A549 (cell line): Measurements from ENCODE around the gene SCG2. TPM values are rescaled to one million over a fixed set of nuclear protein-coding genes. Genes with fewer than 3 reads are reported as not detected.

Experiments used
- ATAC-seq, 2 experiments: fragments of 200-7000 bp in 1 of 2; fragments of >200 bp in 1 of 2; cut with Nextera tagmentation in 1 of 2; cut with Tn5 transposase in 1 of 2; 3 replicates each; pipeline versions ENCODE4 v1.8.0 to v1.9.1; 2018 to 2020; ENCODE audit warnings: mild to moderate bottlenecking in 1 of 2, moderate library complexity in 1 of 2
- CTCF ChIA-PET: fragments of 300-600 bp; sonication (Branson Sonifier 250); formaldehyde crosslinking; extraction: SDS; loops from one replicate; lab custom pipeline; 2021; ENCODE audit warnings: antibody characterized with exemption, inconsistent platforms; lab: Yijun Ruan, JAX
- POLR2A ChIA-PET: fragments of 350-600 bp; formaldehyde crosslinking; extraction: SDS; loops from one replicate; lab custom pipeline; 2021; ENCODE audit warnings: antibody characterized with exemption, inconsistent platforms; lab: Yijun Ruan, JAX
- DNase-seq, 2 experiments: peaks; one replicate each; pipeline versions ENCODE4 v3.0.0 to v3.0.0-alpha.2; 2011 to 2016; ENCODE audit warnings: low read depth in 1 of 2, low spot score in 1 of 2
- FAIRE-seq: peaks from 2 replicates; lab custom pipeline; 2011; peaks lifted over from hg19 to GRCh38; lab: Jason Lieb, UNC
- H3K27ac ChIP-seq, 2 experiments: fragments of >200 bp; sonication (Bioruptor Twin); formaldehyde crosslinking; 3 replicates each; pipeline ENCODE4 v1.5.1; 2016 to 2017
- H3K4me1 ChIP-seq: fragments of >200 bp; sonication (Bioruptor Twin); formaldehyde crosslinking; 3 replicates; pipeline ENCODE4 v1.6.1; 2016
- H3K4me2 ChIP-seq: fragments of >200 bp; sonication (Bioruptor Twin); formaldehyde crosslinking; 3 replicates; pipeline ENCODE4 v1.6.1; 2016
- H3K4me3 ChIP-seq: fragments of >200 bp; sonication (Bioruptor Twin); formaldehyde crosslinking; 3 replicates; pipeline ENCODE4 v1.5.1; 2016
- H3K9me3 ChIP-seq: fragments of >200 bp; sonication (Bioruptor Twin); formaldehyde crosslinking; 3 replicates; pipeline ENCODE4 v1.6.1; 2016
- ATOH8 ChIP-seq: fragments of 250-450 bp; sonication (Bioruptor Pico); IDR thresholded peaks from 2 replicates; pipeline ENCODE4 v1.5.0; 2020; ENCODE audit warnings: low read depth, mild to moderate bottlenecking, moderate library complexity
- BCL3 ChIP-seq: fragments of >200 bp; sonication (Bioruptor Twin); formaldehyde crosslinking; IDR thresholded peaks from 3 replicates; pipeline ENCODE4 v1.6.1; 2016
- CBX2 ChIP-seq: fragments of 200-600 bp; sonication (generic); IDR thresholded peaks from 2 replicates; pipeline ENCODE4 v1.6.1; 2016; ENCODE audit warnings: low read depth, mild to moderate bottlenecking, borderline replicate concordance
- CBX8 ChIP-seq: fragments of 200-600 bp; sonication (generic); IDR thresholded peaks from 2 replicates; pipeline ENCODE4 v1.6.1; 2016
- CHD2 ChIP-seq: fragments of 150-350 bp; IDR thresholded peaks from 2 replicates; pipeline ENCODE4 v1.6.1; 2014; ENCODE audit warnings: low read length; ENCODE audit not compliant: partially characterized antibody
- CTCF ChIP-seq: fragments of >200 bp; sonication (Bioruptor Twin); formaldehyde crosslinking; IDR thresholded peaks from 3 replicates; pipeline ENCODE4 v1.5.1; 2016
- EHF ChIP-seq: fragments of 250-450 bp; sonication (Bioruptor Pico); IDR thresholded peaks from 2 replicates; pipeline ENCODE4 v1.5.0; 2020; ENCODE audit warnings: mild to moderate bottlenecking
- EHMT2 ChIP-seq: fragments of 200-600 bp; sonication (generic); IDR thresholded peaks from 2 replicates; pipeline ENCODE4 v1.6.1; 2016; ENCODE audit warnings: antibody characterized with exemption, low read depth, mild to moderate bottlenecking, moderate library complexity
- EP300 ChIP-seq, 2 experiments: fragments of >200 bp; sonication (Bioruptor Twin); formaldehyde crosslinking; IDR thresholded peaks; 2 replicates in 1 of 2; 3 replicates in 1 of 2; pipeline ENCODE4 v1.6.1; 2016 to 2017
- FOSB ChIP-seq: fragments of 250-450 bp; sonication (Bioruptor Pico); IDR thresholded peaks from 2 replicates; pipeline ENCODE4 v1.5.0; 2020; ENCODE audit warnings: mild to moderate bottlenecking, moderate library complexity
- GATA3 ChIP-seq: IDR thresholded peaks from 2 replicates; pipeline ENCODE4 v1.6.1; 2012; ENCODE audit warnings: borderline replicate concordance
- HES2 ChIP-seq: fragments of >200 bp; sonication (Bioruptor Twin); formaldehyde crosslinking; IDR thresholded peaks from 2 replicates; pipeline ENCODE4 v1.6.1; 2016
- HOXA7 ChIP-seq: fragments of 250-450 bp; sonication (Bioruptor Pico); IDR thresholded peaks from 2 replicates; pipeline ENCODE4 v1.5.0; 2020; ENCODE audit warnings: mild to moderate bottlenecking, moderate library complexity
- HOXB13 ChIP-seq: fragments of 250-450 bp; sonication (Bioruptor Pico); IDR thresholded peaks from 2 replicates; pipeline ENCODE4 v1.5.0; 2020; ENCODE audit warnings: low read depth, mild to moderate bottlenecking, moderate library complexity
- HOXB5 ChIP-seq: fragments of 250-450 bp; sonication (Bioruptor Pico); IDR thresholded peaks from 2 replicates; pipeline ENCODE4 v1.5.0; 2020; ENCODE audit warnings: mild to moderate bottlenecking, moderate library complexity
- JUNB ChIP-seq: fragments of >200 bp; sonication (Bioruptor Twin); formaldehyde crosslinking; IDR thresholded peaks from 2 replicates; pipeline ENCODE4 v1.6.1; 2016
- KDM1A ChIP-seq: fragments of 200-600 bp; sonication (generic); IDR thresholded peaks from 2 replicates; pipeline ENCODE4 v1.6.1; 2016; ENCODE audit warnings: low read depth, mild to moderate bottlenecking
- KDM5A ChIP-seq: fragments of 200-600 bp; sonication (generic); IDR thresholded peaks from 2 replicates; pipeline ENCODE4 v1.6.1; 2016; ENCODE audit warnings: antibody characterized with exemption, mild to moderate bottlenecking
- PHF8 ChIP-seq: fragments of 200-600 bp; sonication (generic); IDR thresholded peaks from 2 replicates; pipeline ENCODE4 v1.6.1; 2016; ENCODE audit warnings: low read depth, mild to moderate bottlenecking, antibody characterized with exemption, moderate library complexity, borderline replicate concordance
- POLR2A ChIP-seq: IDR thresholded peaks from 2 replicates; pipeline ENCODE4 v1.6.1; 2012; ENCODE audit warnings: mild to moderate bottlenecking, low read length
- POLR2AphosphoS2 ChIP-seq: conservative IDR thresholded peaks from 2 replicates; pipeline ENCODE4 v1.6.1; 2012; ENCODE audit warnings: low read length, improper control_type of control experiment, inconsistent platforms
- RCOR1 ChIP-seq: fragments of 150-350 bp; IDR thresholded peaks from 2 replicates; pipeline ENCODE4 v1.6.1; 2014; ENCODE audit warnings: antibody characterized with exemption, low read length, low read depth
- REST ChIP-seq: fragments of 200-600 bp; sonication (generic); IDR thresholded peaks from 2 replicates; pipeline ENCODE4 v1.6.1; 2016; ENCODE audit warnings: antibody characterized with exemption, mild to moderate bottlenecking, moderate library complexity
- RFX5 ChIP-seq: fragments of 450-650 bp; IDR thresholded peaks from 2 replicates; pipeline ENCODE4 v1.7.1; 2014; ENCODE audit warnings: antibody characterized with exemption, mild to moderate bottlenecking, moderate library complexity
- TP53 ChIP-seq: fragments of 250-450 bp; sonication (Bioruptor Pico); IDR thresholded peaks from 2 replicates; pipeline ENCODE4 v1.5.0; 2021; ENCODE audit warnings: mild to moderate bottlenecking, moderate library complexity
- USF2 ChIP-seq: fragments of 450-650 bp; IDR thresholded peaks from 2 replicates; pipeline ENCODE4 v1.6.1; 2014; ENCODE audit warnings: antibody characterized with exemption
- ZFP36 ChIP-seq: fragments of 450-650 bp; IDR thresholded peaks from 2 replicates; pipeline ENCODE4 v1.6.1; 2014; ENCODE audit warnings: borderline replicate concordance; ENCODE audit not compliant: partially characterized antibody
- WGBS: methylation state at CpG from one replicate; pipeline ENCODE4 v1.1.6; 2017; ENCODE audit errors: missing lambda C conversion rate; 5-methylcytosine and 5-hydroxymethylcytosine counted together
- polyA plus RNA-seq, 4 experiments: library from polyadenylated mRNA; depleted of rRNA in 3 of 4; stranded (reverse); fragments of >200 nt; fragmentation: RNase III in 1 of 4; extraction: RNeasy Plus Mini Kit Qiagen cat#74134 plus additional on column Dnase treatment in 1 of 4; gene quantifications; 2 replicates in 3 of 4; 3 replicates in 1 of 4; pipeline ENCODE4 v1.2.3, GENCODE V29; 2011 to 2017

The SCG2 gene
- polyA plus RNA-seq, 2 of the 4 experiments (the other 2 are of a cell fraction), result 0.84 to 10.2 TPM

GRCh38 chr2:223634238-223634637 lies 32.1 kb upstream of the SCG2 start:
- 95% methylated on average over 3 of the region's 3 CpGs for WGBS
- CTCF ChIA-PET, result interaction anchor here (1.0 kb wide), 1 partner anchor 9 kb away, joined by 5 read pairs; no protein-coding TSS in a partner anchor
- Histone ChIP-seq H3K9me3 (no peaks in the 10 kb centered on the region; the same call in 2 of the 3 replicates), H3K4me3 (no peak overlapping the region), H3K4me1 (no peaks in the 10 kb centered on the region), H3K27ac (no peak overlapping the region), H3K4me2 (no peak overlapping the region)
- DNase-seq (no peak), FAIRE-seq (no peak), ATAC-seq (no peak)
- POLR2A ChIA-PET, result no interaction called here
- TF ChIP-seq TP53 (CRISPR knock-in tag), result no peak
- TF ChIP-seq CHD2, result no peak
- no peak for TF ChIP-seq CBX8
- TF ChIP-seq RFX5, result no peak
- no peak for TF ChIP-seq HOXB5
- no peak for TF ChIP-seq JUNB
- TF ChIP-seq HES2, result no peak
- no peak for TF ChIP-seq PHF8
- no peak for TF ChIP-seq BCL3
- no peak for TF ChIP-seq POLR2AphosphoS2
- TF ChIP-seq EHF (CRISPR knock-in tag), result no peak
- TF ChIP-seq HOXA7 (CRISPR knock-in tag), result no peak
- TF ChIP-seq USF2, result no peak
- no peak for TF ChIP-seq KDM5A
- no peak for TF ChIP-seq RCOR1
- TF ChIP-seq EP300 (IDR thresholded peaks at IDR 0.05), result no peak

GRCh38 chr2:223633656-223634055 lies 31.5 kb upstream of the SCG2 start:
- H3K4me2 ChIP-seq, result no peak overlapping the region
- TF ChIP-seq HOXB13 (CRISPR knock-in tag) (no peak), FOSB (CRISPR knock-in tag) (no peak), CTCF (no peak), EP300 (IDR thresholded peaks at IDR 0.05) (no peak), ATOH8 (CRISPR knock-in tag) (no peak), POLR2A (no peak), ZFP36 (no peak), KDM1A (no peak), EHMT2 (no peak), GATA3 (no peak), CBX2 (no peak), RCOR1 (no peak), REST (no peak)
- DNase-seq (no peak), ATAC-seq (no peak), FAIRE-seq (no peak)
- no peak overlapping the region for H3K4me3 ChIP-seq
- ChIA-PET POLR2A (no interaction called here), CTCF (interaction anchor here (1.0 kb wide), 1 partner anchor 9 kb away, joined by 5 read pairs; no protein-coding TSS in a partner anchor)
- 90% methylated on average over 6 of the region's 6 CpGs for WGBS
- H3K27ac ChIP-seq, result no peak overlapping the region
- H3K9me3 ChIP-seq, result no peaks in the 10 kb centered on the region
- no peaks in the 10 kb centered on the region for H3K4me1 ChIP-seq
